Naive thymus-derived CD4-positive, alpha-beta T cell (primary cell): Measurements from ENCODE around the gene LASP1. TPM values are rescaled to one million over a fixed set of nuclear protein-coding genes. Genes with fewer than 3 reads are reported as not detected.

Experiments used
- ATAC-seq: fragments of 150-1000 bp; cut with Tn5 transposase; 2 replicates; pipeline ENCODE4 v1.10.0; 2021; ENCODE audit warnings: mild to moderate bottlenecking, moderate library complexity
- CTCF ChIA-PET: fragments of 350-600 bp; sonication (Branson Sonifier 250); formaldehyde crosslinking; loops from one replicate; lab custom pipeline; 2021; ENCODE audit warnings: antibody characterized with exemption; lab: Charles Lee
- POLR2A ChIA-PET: fragments of 350-600 bp; sonication (Branson Sonifier 250); formaldehyde crosslinking; loops from one replicate; lab custom pipeline; 2021; ENCODE audit warnings: antibody characterized with exemption, inconsistent platforms; lab: Charles Lee
- DNase-seq, 9 donors: peaks; one replicate each; pipeline versions ENCODE4 v3.0.0 to v3.0.0-alpha.2; 2020 to 2022; ENCODE audit warnings: mixed read lengths in 1 of 9
- H3K27ac ChIP-seq: one replicate; pipeline ENCODE4 v1.7.0; 2013; ENCODE audit warnings: mild to moderate bottlenecking, low read depth, low read length, moderate library complexity
- H3K27me3 ChIP-seq, 2 donors: one replicate each; pipeline ENCODE4 v1.7.0; 2013; ENCODE audit warnings: low read length in 2 of 2, mild to moderate bottlenecking in 2 of 2, moderate library complexity in 2 of 2; ENCODE audit not compliant: control insufficient read depth in 2 of 2, insufficient read depth in 2 of 2
- H3K36me3 ChIP-seq, 3 experiments: 1 replicate in 2 of 3; 2 replicates in 1 of 3; pipeline ENCODE4 v1.7.0; 2013; ENCODE audit warnings: low read length in 3 of 3, mild to moderate bottlenecking in 3 of 3, moderate library complexity in 1 of 3; ENCODE audit not compliant: insufficient read depth in 3 of 3, control insufficient read depth in 2 of 3
- H3K4me1 ChIP-seq, 2 donors: one replicate each; pipeline ENCODE4 v1.7.0; 2013; ENCODE audit warnings: low read length in 2 of 2, mild to moderate bottlenecking in 2 of 2, moderate library complexity in 1 of 2; ENCODE audit not compliant: control insufficient read depth in 2 of 2, insufficient read depth in 2 of 2
- H3K4me3 ChIP-seq: 2 replicates; pipeline ENCODE4 v1.7.0; 2013; ENCODE audit warnings: mild to moderate bottlenecking, low read length
- H3K9me3 ChIP-seq, 3 experiments: 1 replicate in 2 of 3; 2 replicates in 1 of 3; pipeline ENCODE4 v1.7.0; 2013; ENCODE audit warnings: low read length in 3 of 3; ENCODE audit not compliant: control insufficient read depth in 2 of 3
- H3K27ac Mint-ChIP-seq, 9 donors: one replicate each; pipeline ENCODE4 v1.8.0; 2020 to 2022; ENCODE audit warnings: mixed read lengths in 9 of 9, mild to moderate bottlenecking in 8 of 9, moderate library complexity in 5 of 9, inconsistent platforms in 2 of 9
- H3K27me3 Mint-ChIP-seq, 5 donors: one replicate each; pipeline ENCODE4 v1.8.0; 2021 to 2022; ENCODE audit warnings: mixed read lengths in 5 of 5, mild to moderate bottlenecking in 1 of 5
- H3K36me3 Mint-ChIP-seq, 5 donors: one replicate each; pipeline ENCODE4 v1.8.0; 2020 to 2022; ENCODE audit warnings: mixed read lengths in 5 of 5, mild to moderate bottlenecking in 3 of 5, inconsistent platforms in 1 of 5
- H3K4me1 Mint-ChIP-seq, 7 donors: one replicate each; pipeline ENCODE4 v1.8.0; 2020 to 2022; ENCODE audit warnings: mixed read lengths in 7 of 7, mild to moderate bottlenecking in 3 of 7, inconsistent platforms in 1 of 7
- H3K4me3 Mint-ChIP-seq, 10 donors: one replicate each; pipeline ENCODE4 v1.8.0; 2020 to 2022; ENCODE audit warnings: mild to moderate bottlenecking in 10 of 10, mixed read lengths in 10 of 10, moderate library complexity in 6 of 10, inconsistent platforms in 2 of 10
- H3K9me3 Mint-ChIP-seq, 11 donors: one replicate each; pipeline ENCODE4 v1.8.0; 2020 to 2022; ENCODE audit warnings: mixed read lengths in 11 of 11, mild to moderate bottlenecking in 4 of 11, inconsistent platforms in 1 of 11, moderate library complexity in 1 of 11
- intact Hi-C, 2 donors: fragments of 100-400 bp; cut with micrococcal nuclease; formaldehyde crosslinking; loops; one replicate each; pipeline ENCODE4 v1.15.1; 2023
- polyA plus RNA-seq, 2 donors: library from polyadenylated mRNA; unstranded; fragments of 300-500 nt; fragmentation: Illumina TruSeq; gene quantifications; one replicate each; pipeline ENCODE4 v1.2.3, GENCODE V29; 2021
- total RNA-seq, 6 experiments: library from RNA in 5 of 6; stranded (reverse) in 5 of 6; gene quantifications; 1 replicate in 5 of 6; 2 replicates in 1 of 6; pipeline ENCODE4 v1.2.3 and lab custom pipeline; 2021 to 2026

Gene LASP1
- total and polyA plus RNA-seq, 7 experiments from 2014 or later: 43.4 to 199 (median 104) TPM

DNA sequence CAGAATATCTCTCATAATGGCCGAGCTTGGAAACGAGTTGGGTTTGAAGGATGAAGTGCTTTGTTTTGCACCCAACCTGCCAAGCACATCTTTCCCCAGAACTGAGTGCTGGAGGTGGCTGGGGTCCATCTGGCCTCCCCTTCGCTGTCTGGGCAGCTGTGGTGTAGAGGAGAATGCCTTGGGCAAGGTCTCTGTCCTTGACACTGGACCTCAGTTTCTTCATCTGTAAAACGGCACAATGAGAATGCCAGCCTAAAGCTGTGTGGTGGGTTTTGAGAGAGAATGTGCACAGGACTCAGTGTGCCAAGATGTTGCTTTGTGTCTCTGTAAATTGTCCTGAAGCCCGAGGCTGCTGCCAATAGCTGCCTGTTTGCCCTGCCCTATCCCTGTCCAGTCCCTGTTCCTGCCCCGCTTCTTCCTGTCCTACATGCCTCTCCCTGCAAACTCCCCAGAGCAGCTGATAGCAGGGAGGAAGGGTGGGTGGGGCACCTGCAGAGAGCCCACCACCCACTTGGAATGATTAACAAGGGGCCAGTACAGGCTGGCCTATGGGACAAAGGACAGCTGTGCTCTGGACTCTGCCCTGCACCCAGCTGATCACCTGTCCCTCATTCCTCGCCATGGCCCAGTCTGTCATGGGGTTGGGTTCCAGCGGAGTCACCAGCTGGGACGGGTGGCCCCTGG, 15.3 kb downstream of the LASP1 start:
- H3K4me3 ChIP-seq: no peak overlapping the region
- H3K4me1 ChIP-seq: peaks cover 78 to 93% of the 10 kb centered on the region in 2 donors
- Mint-ChIP-seq H3K9me3 (peaks cover 0 to 3% (median 0%) of the 10 kb centered on the region in 11 donors), H3K27me3 (no peaks in the 10 kb centered on the region), H3K4me1 (peaks cover 71 to 97% (median 83%) of the 10 kb centered on the region in 7 donors), H3K4me3 (peak overlapping the region; percentile 41 to 96 (median 76)), H3K27ac (peak overlapping the region; percentile 69 to 99 (median 91)), H3K36me3 (peaks cover 3 to 34% (median 22%) of the 10 kb centered on the region in 5 donors)
- intact Hi-C loops: no loop called here
- H3K27me3 ChIP-seq: no peaks in the 10 kb centered on the region
- DNase-seq: no peak
- no peaks in the 10 kb centered on the region for H3K9me3 ChIP-seq
- no peak for ATAC-seq
- peak overlapping the region; percentile 60 for H3K27ac ChIP-seq
- H3K36me3 ChIP-seq: peaks cover 0 to 29% (median 0%) of the 10 kb centered on the region in 3 experiments
- POLR2A ChIA-PET: interaction anchor here (0.5 to 5.2 kb wide), 9 partner anchors 12 to 519 kb away, joined by 3 to 58 read pairs (median 5); partner anchors contain the start of genes LASP1 and RPL23
- CTCF ChIA-PET: interaction anchor here (0.6 to 1.2 kb wide), 4 partner anchors 9 to 17 kb away, joined by 3 read pairs; no protein-coding TSS in a partner anchor

DNA sequence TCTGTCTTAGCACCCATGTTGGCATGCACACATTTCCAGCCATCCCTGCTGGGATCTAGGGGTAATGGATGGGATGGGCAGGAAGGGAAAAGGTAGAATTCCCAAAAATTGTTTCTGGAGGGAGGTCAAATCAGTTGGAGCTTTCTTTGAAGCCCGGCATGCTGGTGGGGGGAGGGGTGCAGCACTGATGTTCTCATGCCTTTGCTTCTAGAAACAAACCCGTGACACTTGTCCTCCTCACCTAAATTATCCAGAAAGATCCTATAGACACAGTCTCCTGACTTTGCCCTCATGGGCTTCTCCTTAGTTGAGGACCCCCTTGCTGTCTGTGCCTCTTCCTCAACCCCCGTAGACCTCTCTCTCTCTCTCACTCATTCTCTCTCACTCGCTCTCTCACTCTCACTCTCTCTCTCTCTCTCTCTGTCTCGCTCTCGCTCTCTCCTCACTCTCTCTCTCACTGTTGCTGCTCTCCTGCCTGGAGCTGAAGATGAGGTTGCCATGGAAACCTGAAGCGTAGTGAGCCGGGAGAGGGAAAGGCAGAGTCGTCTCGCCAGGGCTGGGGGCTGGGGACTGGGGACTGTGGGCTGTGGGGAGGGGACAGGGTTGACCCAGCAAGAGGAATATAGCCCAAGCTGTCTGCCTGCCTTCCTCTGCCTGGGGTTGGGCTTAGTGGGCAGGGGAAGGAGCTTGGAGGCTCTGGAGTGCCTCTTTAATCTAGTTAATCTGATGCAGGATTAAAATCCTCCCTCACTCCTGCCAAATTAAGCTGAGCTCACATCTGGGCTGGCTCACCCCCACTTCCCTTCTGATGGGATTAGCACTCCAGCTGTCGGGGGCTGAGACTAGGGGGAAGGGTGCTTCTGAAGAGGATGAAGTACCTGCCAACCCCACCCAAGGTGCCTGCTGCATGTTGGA, 16.1 kb downstream of the LASP1 start:
- Mint-ChIP-seq H3K4me3 (peak overlapping the region; percentile 41 to 96 (median 76)), H3K9me3 (peaks cover 0 to 3% (median 0%) of the 10 kb centered on the region in 11 donors), H3K27me3 (no peaks in the 10 kb centered on the region), H3K4me1 (peaks cover 68 to 97% (median 83%) of the 10 kb centered on the region in 7 donors), H3K27ac (peak overlapping the region; percentile 69 to 99 (median 91)), H3K36me3 (peaks cover 3 to 37% (median 22%) of the 10 kb centered on the region in 5 donors)
- no peaks in the 10 kb centered on the region for H3K27me3 ChIP-seq
- H3K36me3 ChIP-seq: peaks cover 0 to 29% (median 0%) of the 10 kb centered on the region in 3 experiments
- peak overlapping the region; percentile 60 for H3K27ac ChIP-seq
- ChIA-PET CTCF (interaction anchor here (0.6 to 1.0 kb wide), 5 partner anchors 8 to 1077 kb away, joined by 3 to 4 read pairs (median 3); partner anchors contain the start of gene GSDMA), POLR2A (interaction anchor here (0.5 to 5.2 kb wide), 11 partner anchors 8 to 518 kb away, joined by 3 to 58 read pairs (median 5); partner anchors contain the start of genes LASP1 and RPL23)
- intact Hi-C loops: no loop called here
- no peaks in the 10 kb centered on the region for H3K9me3 ChIP-seq
- ATAC-seq: no peak
- DNase-seq: peak in 1 of 9 donors; percentile 19
- H3K4me1 ChIP-seq: peaks cover 78 to 93% of the 10 kb centered on the region in 2 donors
- no peak overlapping the region for H3K4me3 ChIP-seq

GRCh38 chr17:38886643-38887010, 16.8 kb downstream of the LASP1 start:
- no peaks in the 10 kb centered on the region for H3K27me3 ChIP-seq
- peaks cover 66 to 97% (median 83%) of the 10 kb centered on the region in 7 donors for H3K4me1 Mint-ChIP-seq
- peak overlapping the region; percentile 60 for H3K27ac ChIP-seq
- H3K9me3 Mint-ChIP-seq: peaks cover 0 to 3% (median 0%) of the 10 kb centered on the region in 11 donors
- ATAC-seq (no peak), DNase-seq (no peak)
- POLR2A ChIA-PET: interaction anchor here (0.6 to 5.2 kb wide), 5 partner anchors 9 to 321 kb away, joined by 3 to 58 read pairs (median 4); partner anchors contain the start of gene LASP1
- H3K36me3 Mint-ChIP-seq: peaks cover 0 to 31% (median 18%) of the 10 kb centered on the region in 5 donors
- CTCF ChIA-PET: interaction anchor here (0.9 kb wide), 1 partner anchor 267 kb away, joined by 3 read pairs; no protein-coding TSS in a partner anchor
- no peak overlapping the region for H3K4me3 ChIP-seq
- peak overlapping the region in 9 of 10 donors; percentile 47 to 96 (median 77) for H3K4me3 Mint-ChIP-seq
- H3K4me1 ChIP-seq: peaks cover 78 to 93% of the 10 kb centered on the region in 2 donors
- H3K36me3 ChIP-seq: peaks cover 0 to 29% (median 0%) of the 10 kb centered on the region in 3 experiments
- intact Hi-C loops: no loop called here
- H3K27ac Mint-ChIP-seq: peak overlapping the region in 8 of 9 donors; percentile 7 to 95 (median 90)
- H3K9me3 ChIP-seq: no peaks in the 10 kb centered on the region
- no peaks in the 10 kb centered on the region for H3K27me3 Mint-ChIP-seq

- no peak for DNase-seq
- no peaks in the 10 kb centered on the region for H3K27me3 ChIP-seq
- Mint-ChIP-seq H3K36me3 (peaks cover 0 to 23% (median 12%) of the 10 kb centered on the region in 5 donors), H3K4me3 (peak overlapping the region in 4 of 10 donors; percentile 6 to 39 (median 14)), H3K27ac (peak overlapping the region in 8 of 9 donors; percentile 65 to 91 (median 82)), H3K9me3 (peaks cover 0 to 3% (median 0%) of the 10 kb centered on the region in 11 donors), H3K27me3 (no peaks in the 10 kb centered on the region), H3K4me1 (peaks cover 50 to 97% (median 81%) of the 10 kb centered on the region in 7 donors)
- ATAC-seq: no peak
- H3K36me3 ChIP-seq: peaks cover 0 to 38% (median 6%) of the 10 kb centered on the region in 3 experiments
- intact Hi-C loops: no loop called here
- peaks cover 80 to 93% of the 10 kb centered on the region in 2 donors for H3K4me1 ChIP-seq
- no peaks in the 10 kb centered on the region for H3K9me3 ChIP-seq
- CTCF ChIA-PET: no interaction called here
- peak overlapping the region; percentile 67 for H3K27ac ChIP-seq
- H3K4me3 ChIP-seq: no peak overlapping the region
- POLR2A ChIA-PET: interaction anchor here (1.0 to 2.0 kb wide), 2 partner anchors 8 to 10 kb away, joined by 3 to 5 read pairs; no protein-coding TSS in a partner anchor
These were observed 19.0 kb downstream of the LASP1 start for GRCh38 chr17:38888842-38889241.

DNA sequence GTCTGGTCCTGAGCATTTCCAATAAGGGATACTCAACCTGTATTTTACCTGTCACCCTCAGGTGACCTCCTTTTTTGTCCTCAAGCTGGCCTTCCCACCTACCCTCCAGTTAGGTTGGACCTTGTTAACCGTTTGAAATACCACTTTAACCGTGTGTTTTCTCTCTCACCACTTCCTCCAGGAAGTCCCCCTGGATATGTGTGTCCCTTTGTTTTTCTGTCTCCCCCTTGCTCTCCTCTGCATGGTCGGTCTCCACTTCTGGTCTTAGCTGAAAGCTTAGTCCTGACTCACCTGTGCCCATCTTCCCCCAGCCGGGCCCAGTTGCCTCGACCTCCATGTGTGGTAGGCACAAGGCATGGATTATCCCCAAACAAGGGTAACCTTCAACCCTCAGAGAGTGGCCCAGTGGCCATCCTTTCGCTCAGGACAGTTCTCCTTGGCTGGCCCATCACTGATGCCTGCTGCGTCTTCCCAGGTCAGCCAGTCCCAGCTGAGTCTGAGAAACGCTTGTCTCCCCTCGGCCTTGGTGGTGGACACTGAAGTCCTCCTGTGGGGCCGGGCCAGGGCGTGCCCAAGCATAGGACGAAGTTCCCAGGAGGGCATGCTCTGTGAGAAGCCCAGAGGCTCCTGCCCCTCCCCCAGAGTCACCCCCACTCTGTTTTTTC, 20.0 kb downstream of the LASP1 start:
- ATAC-seq: no peak
- Mint-ChIP-seq H3K4me1 (peaks cover 52 to 98% (median 84%) of the 10 kb centered on the region in 7 donors), H3K9me3 (peaks cover 0 to 3% (median 0%) of the 10 kb centered on the region in 11 donors), H3K27me3 (no peaks in the 10 kb centered on the region), H3K36me3 (peaks cover 0 to 25% (median 9%) of the 10 kb centered on the region in 5 donors), H3K27ac (peak overlapping the region; percentile 64 to 96 (median 90)), H3K4me3 (peak overlapping the region; percentile 13 to 74 (median 68))
- ChIA-PET POLR2A (interaction anchor here (0.7 to 2.0 kb wide), 4 partner anchors 9 to 28 kb away, joined by 3 to 5 read pairs (median 5); partner anchors contain the start of gene LASP1), CTCF (no interaction called here)
- Histone ChIP-seq H3K4me3 (no peak overlapping the region), H3K27me3 (no peaks in the 10 kb centered on the region), H3K27ac (peak overlapping the region; percentile 67), H3K9me3 (no peaks in the 10 kb centered on the region), H3K36me3 (peaks cover 0 to 44% (median 6%) of the 10 kb centered on the region in 3 experiments), H3K4me1 (peaks cover 77 to 87% of the 10 kb centered on the region in 2 donors)
- DNase-seq: no peak
- intact Hi-C loops: loop anchor here in 1 of 2 donors (2.0 kb wide), 1 partner anchor 19 kb away; the partner anchor contains the start of gene LASP1
